Neural progenitor cell (in vitro differentiated cells): Measurements from ENCODE around the gene OR10X1. TPM values are rescaled to one million over a fixed set of nuclear protein-coding genes. Genes with fewer than 3 reads are reported as not detected.

ENCODE experiments used
- DNase-seq: peaks from one replicate; pipeline ENCODE4 v3.0.0-alpha.2; 2016; ENCODE audit warnings: low spot score
- H2AFZ ChIP-seq: fragments of 200-600 bp; sonication (generic); replicated peaks from 2 replicates; pipeline ENCODE4 v1.6.1; 2016; ENCODE audit warnings: antibody characterized with exemption
- H3F3A ChIP-seq: fragments of 200-600 bp; sonication (generic); 2 replicates; pipeline ENCODE4 v1.6.1; 2016; ENCODE audit warnings: antibody characterized with exemption, low read depth
- H3K27ac ChIP-seq: fragments of 200-600 bp; sonication (generic); 2 replicates; pipeline ENCODE4 v1.5.1; 2016; ENCODE audit warnings: mild to moderate bottlenecking
- H3K27me3 ChIP-seq: fragments of 200-600 bp; sonication (generic); 2 replicates; pipeline ENCODE4 v1.6.1; 2016; ENCODE audit warnings: mild to moderate bottlenecking, moderate library complexity
- H3K36me3 ChIP-seq: fragments of 200-600 bp; sonication (generic); 2 replicates; pipeline ENCODE4 v1.5.1; 2016
- H3K4me1 ChIP-seq: fragments of 200-600 bp; sonication (generic); 2 replicates; pipeline ENCODE4 v1.6.1; 2016; ENCODE audit warnings: mixed run types
- H3K4me2 ChIP-seq: fragments of 200-600 bp; sonication (generic); 2 replicates; pipeline ENCODE4 v1.6.1; 2016
- H3K4me3 ChIP-seq: fragments of 200-600 bp; sonication (generic); 2 replicates; pipeline ENCODE4 v1.5.1; 2016
- H3K79me2 ChIP-seq: fragments of 200-600 bp; sonication (generic); 2 replicates; pipeline ENCODE4 v1.6.1; 2016; ENCODE audit warnings: low read depth
- H3K9ac ChIP-seq: fragments of 200-600 bp; sonication (generic); 2 replicates; pipeline ENCODE4 v1.6.1; 2016
- H3K9me3 ChIP-seq: fragments of 200-600 bp; sonication (generic); 2 replicates; pipeline ENCODE4 v1.5.1; 2016; ENCODE audit warnings: low read depth
- H4K20me1 ChIP-seq: fragments of 200-600 bp; sonication (generic); 2 replicates; pipeline ENCODE4 v1.6.1; 2016; ENCODE audit warnings: low read depth
- H3K27ac Mint-ChIP-seq: 3 replicates; pipeline ENCODE4 v1.8.0; 2021; ENCODE audit warnings: mixed read lengths
- H3K27me3 Mint-ChIP-seq: 2 replicates; pipeline ENCODE4 v1.8.0; 2022; ENCODE audit warnings: low read depth, mild to moderate bottlenecking, inconsistent platforms, moderate library complexity, mixed read lengths; ENCODE audit not compliant: insufficient read depth
- H3K36me3 Mint-ChIP-seq: 3 replicates; pipeline ENCODE4 v1.8.0; 2021; ENCODE audit warnings: mixed read lengths
- H3K4me1 Mint-ChIP-seq: 3 replicates; pipeline ENCODE4 v1.8.0; 2021; ENCODE audit warnings: mixed read lengths
- H3K4me3 Mint-ChIP-seq: 3 replicates; pipeline ENCODE4 v1.8.0; 2021; ENCODE audit warnings: mild to moderate bottlenecking, moderate library complexity, mixed read lengths
- H3K9me3 Mint-ChIP-seq: 3 replicates; pipeline ENCODE4 v1.8.0; 2020; ENCODE audit warnings: mixed read lengths
- CTCF ChIP-seq: fragments of 200-600 bp; sonication (generic); IDR thresholded peaks from 2 replicates; pipeline ENCODE4 v1.5.1; 2017; ENCODE audit warnings: antibody characterized with exemption, mild to moderate bottlenecking
- EZH2 ChIP-seq: fragments of 200-600 bp; sonication (generic); IDR thresholded peaks from 2 replicates; pipeline ENCODE4 v1.6.1; 2017; ENCODE audit warnings: antibody characterized with exemption, mild to moderate bottlenecking, moderate library complexity
- EZH2phosphoT487 ChIP-seq: fragments of 200-600 bp; sonication (generic); IDR thresholded peaks from 2 replicates; pipeline ENCODE4 v1.6.1; 2017; ENCODE audit warnings: antibody characterized with exemption
- total RNA-seq: library from RNA; depleted of rRNA; stranded (reverse); fragments of >200 nt; gene quantifications from 2 replicates; pipeline ENCODE4 v1.2.3, GENCODE V29; 2015; ENCODE audit warnings: low replicate concordance

Gene OR10X1
- not detected in 2 replicates for total RNA-seq

GRCh38 chr1:158579733-158580132 lies at the start of gene OR10X1:
Gene OR10X1 (minus strand): TSS chr1:158579899. CDS start chr1:158579899, 0 bp downstream.
- no peak within 1 kb of the TSS for H3K27ac ChIP-seq
- H3F3A ChIP-seq: no peaks in the 10 kb centered on the region
- no peaks in the 10 kb centered on the region for H3K27me3 Mint-ChIP-seq
- no peaks in the 10 kb centered on the region for H3K36me3 ChIP-seq
- no peak within 1 kb of the TSS for H3K9ac ChIP-seq
- H4K20me1 ChIP-seq: no peaks in the 10 kb centered on the region
- H3K4me3 ChIP-seq: no peak within 1 kb of the TSS
- no peaks in the 10 kb centered on the region for H3K79me2 ChIP-seq
- no peaks in the 10 kb centered on the region for H3K4me1 Mint-ChIP-seq
- no peak within 1 kb of the TSS for H3K4me2 ChIP-seq
- no peaks in the 10 kb centered on the region for H3K9me3 Mint-ChIP-seq
- no peak for DNase-seq
- H2AFZ ChIP-seq: no peak within 1 kb of the TSS
- no peak for TF ChIP-seq EZH2
- no peaks in the 10 kb centered on the region for H3K9me3 ChIP-seq
- no peaks in the 10 kb centered on the region for H3K27me3 ChIP-seq
- no peaks in the 10 kb centered on the region for H3K4me1 ChIP-seq
- no peak within 1 kb of the TSS for H3K27ac Mint-ChIP-seq
- no peaks in the 10 kb centered on the region for H3K36me3 Mint-ChIP-seq
- no peak within 1 kb of the TSS for H3K4me3 Mint-ChIP-seq

- Mint-ChIP-seq H3K4me3 (no peak overlapping the region), H3K27me3 (peaks cover 3% of the 10 kb centered on the region), H3K27ac (no peak overlapping the region), H3K4me1 (no peaks in the 10 kb centered on the region), H3K9me3 (no peaks in the 10 kb centered on the region), H3K36me3 (no peaks in the 10 kb centered on the region)
- no peak overlapping the region for H3K4me3 ChIP-seq
- no peaks in the 10 kb centered on the region for H3F3A ChIP-seq
- no peaks in the 10 kb centered on the region for H3K4me1 ChIP-seq
- no peak overlapping the region for H3K27ac ChIP-seq
- no peak for TF ChIP-seq CTCF
- TF ChIP-seq EZH2phosphoT487: no peak
- TF ChIP-seq EZH2: no peak
- no peaks in the 10 kb centered on the region for H3K9me3 ChIP-seq
- no peaks in the 10 kb centered on the region for H3K27me3 ChIP-seq
- H3K79me2 ChIP-seq: no peaks in the 10 kb centered on the region
- H2AFZ ChIP-seq: no peak overlapping the region
- no peak overlapping the region for H3K4me2 ChIP-seq
- no peak overlapping the region for H3K9ac ChIP-seq
- no peaks in the 10 kb centered on the region for H4K20me1 ChIP-seq
- no peaks in the 10 kb centered on the region for H3K36me3 ChIP-seq
- no peak for DNase-seq
Measured at GRCh38 chr1:158613764-158614163, 34.1 kb upstream of the OR10X1 start.

- no peaks in the 10 kb centered on the region for H3K4me1 ChIP-seq
- H3K79me2 ChIP-seq: no peaks in the 10 kb centered on the region
- H4K20me1 ChIP-seq: no peaks in the 10 kb centered on the region
- Mint-ChIP-seq H3K9me3 (no peaks in the 10 kb centered on the region), H3K4me1 (no peaks in the 10 kb centered on the region), H3K27me3 (peaks cover 3% of the 10 kb centered on the region), H3K36me3 (no peaks in the 10 kb centered on the region), H3K27ac (no peak overlapping the region), H3K4me3 (no peak overlapping the region)
- no peak overlapping the region for H3K27ac ChIP-seq
- no peak overlapping the region for H3K4me3 ChIP-seq
- DNase-seq: no peak
- TF ChIP-seq CTCF (no peak), EZH2phosphoT487 (no peak), EZH2 (no peak)
- no peak overlapping the region for H3K4me2 ChIP-seq
- no peaks in the 10 kb centered on the region for H3K9me3 ChIP-seq
- no peaks in the 10 kb centered on the region for H3F3A ChIP-seq
- H3K27me3 ChIP-seq: no peaks in the 10 kb centered on the region
- no peaks in the 10 kb centered on the region for H3K36me3 ChIP-seq
- no peak overlapping the region for H2AFZ ChIP-seq
- no peak overlapping the region for H3K9ac ChIP-seq
Measured at GRCh38 chr1:158611916-158612315, 32.2 kb upstream of the OR10X1 start.

- Histone ChIP-seq H3K27ac (no peak overlapping the region), H3K79me2 (no peaks in the 10 kb centered on the region), H3K27me3 (no peaks in the 10 kb centered on the region), H3K36me3 (no peaks in the 10 kb centered on the region), H3K4me2 (no peak overlapping the region), H3K4me1 (no peaks in the 10 kb centered on the region), H3K9me3 (no peaks in the 10 kb centered on the region), H2AFZ (no peak overlapping the region), H3K9ac (no peak overlapping the region), H3F3A (no peaks in the 10 kb centered on the region), H3K4me3 (no peak overlapping the region), H4K20me1 (no peaks in the 10 kb centered on the region)
- Mint-ChIP-seq H3K4me3 (no peak overlapping the region), H3K36me3 (no peaks in the 10 kb centered on the region), H3K4me1 (no peaks in the 10 kb centered on the region), H3K27ac (no peak overlapping the region), H3K9me3 (no peaks in the 10 kb centered on the region), H3K27me3 (no peaks in the 10 kb centered on the region)
- TF ChIP-seq EZH2 (no peak), CTCF (no peak), EZH2phosphoT487 (no peak)
- no peak for DNase-seq
Measured at GRCh38 chr1:158607296-158607695, 27.6 kb upstream of the OR10X1 start.
